Natural killer cell (primary cell): ENCODE results near the gene ELMO1. TPM values are rescaled to one million over a fixed set of nuclear protein-coding genes. Genes with fewer than 3 reads are reported as not detected.

ENCODE experiments used
- ATAC-seq, 3 donors: fragments of 150-1000 bp in 2 of 3; fragments of 200-7000 bp in 1 of 3; cut with Tn5 transposase; 1 replicate in 1 of 3; 2 replicates in 2 of 3; pipeline ENCODE4 v1.10.0; 2021; ENCODE audit warnings: mild to moderate bottlenecking in 2 of 3, moderate library complexity in 2 of 3
- DNase-seq, 2 donors: peaks; one replicate each; pipeline versions ENCODE4 v3.0.0 to v3.0.0-alpha.2; 2013 to 2021; ENCODE audit warnings: mixed read lengths in 1 of 2
- H3K27ac ChIP-seq: one replicate; pipeline ENCODE4 v1.5.1; 2013; ENCODE audit warnings: mild to moderate bottlenecking, low read length
- H3K27me3 ChIP-seq: one replicate; pipeline ENCODE4 v1.6.1; 2013; ENCODE audit warnings: low read length; ENCODE audit not compliant: control insufficient read depth, insufficient read depth
- H3K36me3 ChIP-seq: one replicate; pipeline ENCODE4 v1.6.1; 2013; ENCODE audit warnings: low read length; ENCODE audit not compliant: control insufficient read depth, insufficient read depth
- H3K4me1 ChIP-seq: one replicate; pipeline ENCODE4 v1.6.1; 2013; ENCODE audit warnings: low read length; ENCODE audit not compliant: control insufficient read depth, insufficient read depth
- H3K4me3 ChIP-seq: one replicate; pipeline ENCODE4 v1.5.1; 2013; ENCODE audit warnings: low read length
- H3K9me3 ChIP-seq: one replicate; pipeline ENCODE4 v1.6.1; 2013; ENCODE audit warnings: low read length; ENCODE audit not compliant: control insufficient read depth, insufficient read depth
- H3K27ac Mint-ChIP-seq, 2 donors: one replicate each; pipeline ENCODE4 v1.8.0; 2022; ENCODE audit warnings: mild to moderate bottlenecking in 2 of 2, mixed read lengths in 2 of 2, moderate library complexity in 1 of 2
- H3K27me3 Mint-ChIP-seq, 2 donors: one replicate each; pipeline ENCODE4 v1.8.0; 2022; ENCODE audit warnings: low read depth in 2 of 2, mixed read lengths in 2 of 2
- H3K36me3 Mint-ChIP-seq: one replicate; pipeline ENCODE4 v1.8.0; 2022; ENCODE audit warnings: mixed read lengths
- H3K4me1 Mint-ChIP-seq, 2 donors: one replicate each; pipeline ENCODE4 v1.8.0; 2022; ENCODE audit warnings: mixed read lengths in 2 of 2
- H3K4me3 Mint-ChIP-seq: one replicate; pipeline ENCODE4 v1.8.0; 2022; ENCODE audit warnings: mild to moderate bottlenecking, moderate library complexity, mixed read lengths
- H3K9me3 Mint-ChIP-seq, 2 donors: one replicate each; pipeline ENCODE4 v1.8.0; 2022; ENCODE audit warnings: mixed read lengths in 2 of 2
- WGBS: methylation state at CpG from one replicate; pipeline ENCODE4 v1.1.7; 2013; ENCODE audit warnings: missing lambda C conversion rate; ENCODE audit not compliant: insufficient coverage; 5-methylcytosine and 5-hydroxymethylcytosine counted together
- intact Hi-C: fragments of 100-400 bp; cut with micrococcal nuclease; formaldehyde crosslinking; loops from one replicate; pipeline ENCODE4 v1.14.2; 2022
- total RNA-seq, 4 donors: library from RNA; stranded (reverse); fragments of 120-200 nt in 1 of 4; gene quantifications; one replicate each; pipeline versions ENCODE4 v1.2.3 to v1.2.4, GENCODE V29; 2013 to 2022
- TF ChIP-seq, protein P1 (sequence below): fragments of 200-600 bp; IDR thresholded peaks from one replicate; pipeline ENCODE4 v1.8.0; 2022; ENCODE audit warnings: antibody characterized with exemption

The ELMO1 gene
- total RNA-seq, 3 donors from 2014 or later (not counting 1 experiment from before 2014, with no cell fraction given) = 127 to 147 (median 130) TPM

DNA sequence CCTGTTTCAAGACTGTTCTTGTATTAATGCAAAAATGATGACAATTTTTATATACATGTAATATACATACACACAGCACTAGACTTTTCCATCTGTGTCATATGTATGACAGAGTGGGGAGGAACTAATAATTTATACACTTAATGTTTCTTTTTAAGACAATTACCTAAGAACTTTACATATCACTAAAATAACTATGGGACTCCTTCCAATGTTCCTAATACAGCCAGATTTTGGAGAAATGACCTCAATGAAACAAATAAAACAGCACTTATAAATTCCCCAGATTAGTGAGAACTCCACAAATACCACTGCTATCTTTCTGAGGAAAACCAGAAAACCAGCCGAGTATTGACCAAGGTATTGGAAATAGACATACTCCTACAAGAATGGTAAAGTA is 199.4 kb downstream of the ELMO1 start:
- TF ChIP-seq, protein P1, sequence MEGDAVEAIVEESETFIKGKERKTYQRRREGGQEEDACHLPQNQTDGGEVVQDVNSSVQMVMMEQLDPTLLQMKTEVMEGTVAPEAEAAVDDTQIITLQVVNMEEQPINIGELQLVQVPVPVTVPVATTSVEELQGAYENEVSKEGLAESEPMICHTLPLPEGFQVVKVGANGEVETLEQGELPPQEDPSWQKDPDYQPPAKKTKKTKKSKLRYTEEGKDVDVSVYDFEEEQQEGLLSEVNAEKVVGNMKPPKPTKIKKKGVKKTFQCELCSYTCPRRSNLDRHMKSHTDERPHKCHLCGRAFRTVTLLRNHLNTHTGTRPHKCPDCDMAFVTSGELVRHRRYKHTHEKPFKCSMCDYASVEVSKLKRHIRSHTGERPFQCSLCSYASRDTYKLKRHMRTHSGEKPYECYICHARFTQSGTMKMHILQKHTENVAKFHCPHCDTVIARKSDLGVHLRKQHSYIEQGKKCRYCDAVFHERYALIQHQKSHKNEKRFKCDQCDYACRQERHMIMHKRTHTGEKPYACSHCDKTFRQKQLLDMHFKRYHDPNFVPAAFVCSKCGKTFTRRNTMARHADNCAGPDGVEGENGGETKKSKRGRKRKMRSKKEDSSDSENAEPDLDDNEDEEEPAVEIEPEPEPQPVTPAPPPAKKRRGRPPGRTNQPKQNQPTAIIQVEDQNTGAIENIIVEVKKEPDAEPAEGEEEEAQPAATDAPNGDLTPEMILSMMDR = no peak
- peaks cover 2% of the 10 kb centered on the region for H3K9me3 ChIP-seq
- peaks cover 31 to 53% of the 10 kb centered on the region in 2 donors for H3K4me1 Mint-ChIP-seq
- H3K27me3 Mint-ChIP-seq = no peaks in the 10 kb centered on the region
- H3K27me3 ChIP-seq = no peaks in the 10 kb centered on the region
- DNase-seq (no peak), ATAC-seq (no peak)
- intact Hi-C loops = no loop called here
- no peaks in the 10 kb centered on the region for H3K9me3 Mint-ChIP-seq
- H3K4me1 ChIP-seq = no peaks in the 10 kb centered on the region
- H3K36me3 ChIP-seq = no peaks in the 10 kb centered on the region
- WGBS = no CpG with 5 or more reads among the region's 1 CpG
- H3K36me3 Mint-ChIP-seq = peaks cover 7% of the 10 kb centered on the region
- no peak overlapping the region for H3K27ac ChIP-seq
- H3K4me3 Mint-ChIP-seq = no peak overlapping the region
- H3K4me3 ChIP-seq = no peak overlapping the region
- H3K27ac Mint-ChIP-seq = no peak overlapping the region

DNA sequence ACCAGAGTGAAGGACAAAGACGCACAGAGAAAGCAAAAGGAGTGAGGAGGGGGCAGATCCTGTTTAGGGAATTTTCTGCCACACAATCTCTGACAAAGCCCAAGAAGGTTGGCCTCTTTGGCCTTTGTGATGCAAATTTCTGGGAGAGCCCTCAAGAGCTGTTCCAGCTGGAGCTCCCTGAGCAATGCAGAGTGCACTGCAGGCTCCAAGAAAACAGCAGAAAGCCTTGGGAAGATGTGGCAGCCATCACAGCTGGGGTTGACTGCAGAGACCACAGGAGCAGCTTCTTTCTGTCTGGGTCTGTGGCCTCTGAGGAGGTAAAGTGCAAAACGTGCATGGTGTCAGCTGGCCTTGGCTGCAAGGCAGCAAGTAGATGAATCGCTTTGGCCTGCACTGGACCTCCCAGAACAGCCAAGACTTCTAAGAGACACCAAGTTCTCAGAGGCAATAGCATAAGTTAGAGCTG is 200.2 kb downstream of the ELMO1 start:
- Mint-ChIP-seq H3K27me3 (no peaks in the 10 kb centered on the region), H3K4me1 (peaks cover 31 to 48% of the 10 kb centered on the region in 2 donors), H3K36me3 (peaks cover 7% of the 10 kb centered on the region), H3K9me3 (no peaks in the 10 kb centered on the region), H3K27ac (no peak overlapping the region), H3K4me3 (no peak overlapping the region)
- no peak for ATAC-seq
- H3K27ac ChIP-seq = no peak overlapping the region
- TF ChIP-seq, protein P1 = no peak
- no peak for DNase-seq
- no peaks in the 10 kb centered on the region for H3K36me3 ChIP-seq
- H3K4me1 ChIP-seq = no peaks in the 10 kb centered on the region
- peaks cover 2% of the 10 kb centered on the region for H3K9me3 ChIP-seq
- intact Hi-C loops = no loop called here
- no peaks in the 10 kb centered on the region for H3K27me3 ChIP-seq
- no peak overlapping the region for H3K4me3 ChIP-seq
- WGBS = 83% methylated on average over 3 of the region's 3 CpGs

DNA sequence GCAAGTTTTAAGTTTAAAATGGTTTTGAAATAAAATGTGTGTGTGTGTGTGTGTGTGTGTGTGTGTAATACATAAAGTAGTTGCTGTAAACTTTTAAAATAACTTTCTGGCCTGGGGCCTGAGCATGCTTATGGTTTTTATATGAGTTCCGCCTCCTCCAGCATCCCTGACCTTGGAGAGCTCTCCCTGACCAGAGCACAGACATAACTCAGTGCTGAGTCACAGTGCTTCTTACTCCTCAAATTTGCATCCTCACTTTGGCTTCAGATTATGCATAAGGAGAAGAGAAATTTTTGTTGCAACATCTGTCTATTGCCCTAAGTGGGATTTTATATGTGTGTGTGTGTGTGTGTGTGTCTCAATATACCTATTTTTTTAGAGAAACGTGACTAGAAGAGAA is 200.8 kb downstream of the ELMO1 start:
- Histone ChIP-seq H3K9me3 (no peaks in the 10 kb centered on the region), H3K36me3 (no peaks in the 10 kb centered on the region)
- peak overlapping the region in 1 of 2 donors; percentile 31 for H3K27ac Mint-ChIP-seq

DNA sequence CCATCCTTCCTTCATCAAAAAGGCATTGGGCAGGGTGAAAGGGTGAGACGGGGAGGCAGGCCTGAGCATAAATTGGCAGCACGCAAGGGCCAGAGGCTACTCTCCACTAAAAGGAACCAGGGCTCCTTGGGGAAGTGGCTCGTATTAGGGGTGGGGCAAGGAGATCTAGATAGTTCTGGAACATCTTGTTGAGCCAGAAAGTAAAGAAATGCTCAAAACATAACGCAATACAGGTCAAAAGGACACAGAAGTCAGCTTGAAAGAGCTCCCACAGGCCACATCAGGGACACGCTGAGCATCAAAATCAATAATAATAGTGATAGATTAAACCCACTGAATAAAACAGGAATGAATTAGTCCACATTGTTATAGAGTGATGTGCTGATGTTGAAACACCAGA is 203.1 kb downstream of the ELMO1 start:
- ATAC-seq (no peak), DNase-seq (no peak)
- no peak overlapping the region for H3K4me3 ChIP-seq
- no peaks in the 10 kb centered on the region for H3K4me1 ChIP-seq
- H3K4me1 Mint-ChIP-seq = peaks cover 17 to 35% of the 10 kb centered on the region in 2 donors
- no peak overlapping the region for H3K4me3 Mint-ChIP-seq
- H3K9me3 ChIP-seq = no peaks in the 10 kb centered on the region
- H3K27me3 ChIP-seq = no peaks in the 10 kb centered on the region
- intact Hi-C loops = no loop called here
- TF ChIP-seq, protein P1 = no peak
- H3K27ac Mint-ChIP-seq = no peak overlapping the region
- no peak overlapping the region for H3K27ac ChIP-seq
- no peaks in the 10 kb centered on the region for H3K27me3 Mint-ChIP-seq
- H3K36me3 Mint-ChIP-seq = no peaks in the 10 kb centered on the region
- H3K36me3 ChIP-seq = no peaks in the 10 kb centered on the region
- no peaks in the 10 kb centered on the region for H3K9me3 Mint-ChIP-seq
- WGBS = 77% methylated on average over 5 of the region's 5 CpGs

More for the DNA sequence above, 200.8 kb downstream of the ELMO1 start:
- Mint-ChIP-seq H3K27me3 (no peaks in the 10 kb centered on the region), H3K4me3 (no peak overlapping the region), H3K9me3 (no peaks in the 10 kb centered on the region), H3K36me3 (peaks cover 4% of the 10 kb centered on the region), H3K4me1 (peaks cover 31 to 48% of the 10 kb centered on the region in 2 donors)
- DNase-seq (no peak), ATAC-seq (no peak)
- WGBS = 64% methylated on average over 1 of the region's 2 CpGs
- Histone ChIP-seq H3K4me1 (no peaks in the 10 kb centered on the region), H3K27me3 (no peaks in the 10 kb centered on the region), H3K27ac (no peak overlapping the region), H3K4me3 (no peak overlapping the region)
- TF ChIP-seq, protein P1 = no peak
- intact Hi-C loops = no loop called here
